Epidermal melanocyte (primary cell): ENCODE measurements around the gene CARMIL1.

ENCODE experiments used
- DNase-seq: peaks from one replicate; pipeline ENCODE4 v3.0.0; 2011; ENCODE audit warnings: low spot score; ENCODE audit not compliant: insufficient read length

The CARMIL1 gene

GRCh38 chr6:25603251-25603650 is 324.1 kb downstream of the CARMIL1 start:
- DNase-seq, result no peak

GRCh38 chr6:25606151-25606550 is 327.0 kb downstream of the CARMIL1 start:
- DNase-seq, result no peak

GRCh38 chr6:25608558-25609174 is 329.5 kb downstream of the CARMIL1 start:
- no peak for DNase-seq

GRCh38 chr6:25612666-25613065 is 333.5 kb downstream of the CARMIL1 start:
- DNase-seq, result no peak

GRCh38 chr6:25613415-25613814 is 334.2 kb downstream of the CARMIL1 start:
- DNase-seq, result no peak

GRCh38 chr6:25614052-25614451 is 334.9 kb downstream of the CARMIL1 start:
- no peak for DNase-seq

GRCh38 chr6:25615471-25615870 is 336.3 kb downstream of the CARMIL1 start:
- no peak for DNase-seq

- DNase-seq, result no peak
Measured at GRCh38 chr6:25617997-25618396, 338.8 kb downstream of the CARMIL1 start.

GRCh38 chr6:25619217-25619616 is 340.0 kb downstream of the CARMIL1 start:
- DNase-seq, result no peak

- no peak for DNase-seq
Measured at GRCh38 chr6:25620391-25620790, 341.2 kb downstream of the CARMIL1 start.

GRCh38 chr6:25623065-25623464 is 343.9 kb downstream of the CARMIL1 start:
- DNase-seq, result no peak

GRCh38 chr6:25623879-25624278 is 344.7 kb downstream of the CARMIL1 start:
- no peak for DNase-seq

GRCh38 chr6:25627001-25627400 is 347.8 kb downstream of the CARMIL1 start:
- DNase-seq, result no peak

- DNase-seq, result no peak
Measured at GRCh38 chr6:25628471-25629197, 349.5 kb downstream of the CARMIL1 start.

GRCh38 chr6:25629198-25629576 is 350.0 kb downstream of the CARMIL1 start:
- DNase-seq, result no peak

GRCh38 chr6:25630508-25631278 is 351.5 kb downstream of the CARMIL1 start:
- no peak for DNase-seq

GRCh38 chr6:25635886-25636317 is 356.7 kb downstream of the CARMIL1 start:
- no peak for DNase-seq

GRCh38 chr6:25637211-25637610 is 358.0 kb downstream of the CARMIL1 start:
- no peak for DNase-seq

GRCh38 chr6:25637960-25638434 is 358.8 kb downstream of the CARMIL1 start:
- no peak for DNase-seq

GRCh38 chr6:25639653-25640052 is 360.5 kb downstream of the CARMIL1 start:
- DNase-seq, result no peak

- no peak for DNase-seq
Measured at GRCh38 chr6:25640446-25640845, 361.3 kb downstream of the CARMIL1 start.

- no peak for DNase-seq
Measured at GRCh38 chr6:25640891-25641290, 361.7 kb downstream of the CARMIL1 start.
